Stimulated activated CD8-positive, alpha-beta memory T cell treated with anti-CD3 and anti-CD28 coated beads, Interleukin-4, amount 100 ng/mL, for 4 hours (primary cell): ENCODE data around the gene BARX2.

Experiments used
- DNase-seq, 2 donors: peaks; one replicate each; pipeline ENCODE4 v3.0.0-alpha.2; 2020; ENCODE audit warnings: low read depth in 2 of 2, low spot score in 1 of 2

BARX2 gene

DNA sequence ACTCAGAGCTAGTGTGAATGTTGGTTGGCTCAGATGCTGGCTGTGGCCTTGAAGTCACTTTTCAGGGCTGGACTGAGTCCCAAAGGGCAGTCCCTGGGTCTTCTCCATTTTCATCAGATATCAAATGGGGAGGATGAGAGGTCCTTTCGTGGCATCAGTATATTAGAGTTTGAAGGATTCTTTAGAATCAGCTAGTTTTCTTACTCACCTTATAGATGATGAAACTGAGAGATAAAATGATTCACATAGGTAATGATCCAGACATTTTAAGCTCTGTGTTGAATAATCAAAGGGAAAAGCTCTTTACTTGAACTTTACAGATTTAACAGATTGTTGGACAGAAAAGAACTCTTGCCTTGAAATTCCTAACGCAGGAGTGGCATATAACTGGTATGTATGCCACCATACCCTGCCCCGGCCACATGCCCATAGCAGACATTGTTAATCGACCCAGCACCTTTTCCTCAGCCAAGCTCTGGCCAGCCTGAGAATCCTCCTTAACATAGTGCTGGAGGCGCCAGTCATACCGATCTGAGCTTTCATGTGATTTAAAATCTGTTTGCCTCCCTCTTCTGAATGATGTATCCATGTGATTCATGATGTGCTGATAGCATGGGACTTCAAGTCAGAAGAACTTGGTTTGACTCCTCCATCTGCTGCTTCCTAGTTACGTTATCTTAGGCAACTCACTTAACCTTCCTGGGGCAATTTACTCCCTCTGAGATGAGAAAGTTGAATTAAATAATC is 60.0 kb downstream of the BARX2 start:
- no peak for DNase-seq

DNA sequence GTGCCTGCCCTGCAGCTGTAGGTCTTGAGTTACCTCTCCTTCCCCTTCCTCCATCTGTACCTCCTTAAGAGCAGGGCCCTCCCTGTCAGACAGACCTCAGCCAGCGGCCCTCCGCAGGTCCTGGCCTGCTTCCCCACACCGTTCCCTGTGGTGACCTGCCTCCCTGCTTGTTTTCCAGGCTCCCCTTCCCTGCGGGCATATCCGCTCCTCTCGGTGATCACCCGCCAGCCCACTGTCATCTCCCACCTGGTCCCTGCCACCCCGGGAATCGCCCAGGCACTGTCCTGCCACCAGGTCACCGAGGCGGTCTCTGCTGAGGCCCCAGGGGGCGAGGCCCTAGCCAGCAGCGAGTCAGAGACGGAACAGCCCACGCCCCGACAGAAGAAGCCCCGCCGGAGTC is 60.9 kb downstream of the BARX2 start:
- DNase-seq: no peak

DNA sequence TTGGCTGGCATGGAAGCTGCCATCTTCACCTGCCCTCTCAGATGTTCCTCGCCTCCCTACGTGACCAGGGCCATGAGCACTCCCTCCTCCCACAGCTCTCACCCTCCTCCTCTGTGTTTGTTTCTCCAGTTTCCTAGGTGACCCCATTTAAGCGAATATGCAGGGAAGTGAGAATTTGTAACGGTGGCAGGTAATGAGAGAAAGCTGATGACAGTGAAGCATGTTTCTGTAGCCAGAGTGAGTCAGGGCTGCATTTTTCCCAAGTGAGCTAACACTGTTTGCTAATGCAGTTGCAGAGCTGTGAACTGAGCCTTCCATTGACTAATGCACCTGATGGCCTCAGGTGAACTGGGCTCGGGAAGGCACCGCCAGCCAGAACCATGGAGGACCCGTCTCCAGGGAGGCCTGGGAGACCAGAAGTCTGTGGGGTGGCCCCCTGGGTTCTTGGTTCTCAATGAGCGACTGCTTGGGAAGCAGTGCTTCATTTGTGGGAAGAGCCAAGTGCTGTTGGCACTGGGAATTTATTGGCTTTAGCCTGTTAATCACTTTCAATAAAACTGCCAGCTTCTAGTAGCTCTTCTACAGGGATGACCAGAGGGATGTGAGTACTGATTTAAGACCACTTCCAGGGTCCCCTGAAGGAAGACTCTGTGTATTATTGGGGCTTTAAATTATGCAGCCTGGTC is 64.5 kb downstream of the BARX2 start:
- no peak for DNase-seq

DNA sequence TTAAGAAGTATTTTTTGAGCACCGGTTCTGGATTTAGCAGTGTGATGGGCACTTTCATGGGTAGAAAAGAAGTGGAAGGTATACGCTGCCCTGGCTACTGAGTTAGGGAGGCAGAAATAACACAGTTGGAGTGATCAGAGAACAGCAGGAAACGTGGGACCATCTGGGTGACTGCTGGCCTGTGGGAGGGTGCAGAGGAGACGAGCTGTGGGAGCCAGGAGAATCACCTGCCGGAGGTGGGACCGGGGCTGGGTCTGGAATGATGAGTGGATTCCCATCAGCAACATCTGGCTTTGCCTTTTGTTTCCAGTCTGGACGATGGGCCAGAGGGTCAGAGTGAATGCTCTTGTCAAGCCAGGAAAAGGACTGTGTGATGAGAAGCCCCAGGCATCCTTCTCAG is 66.5 kb downstream of the BARX2 start:
- no peak for DNase-seq

DNA sequence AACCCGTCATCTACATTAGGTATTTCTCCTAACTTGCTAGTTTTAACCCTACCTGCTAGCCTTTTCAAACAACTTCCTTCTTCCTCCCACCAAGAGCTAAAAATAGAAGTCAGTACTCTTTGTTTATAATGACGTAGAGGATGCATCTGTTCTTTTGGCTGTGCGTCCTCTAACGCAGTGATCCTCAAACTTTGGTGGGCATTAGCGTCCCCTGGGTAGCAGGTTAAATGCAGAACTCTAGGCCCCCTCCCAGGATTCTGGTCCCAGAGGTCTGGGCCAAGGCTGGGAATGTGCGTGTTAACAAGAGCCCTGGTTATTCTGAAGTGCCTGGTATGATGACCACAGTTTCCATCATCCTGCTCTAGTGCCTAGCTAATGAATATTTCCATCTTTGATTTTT is 67.6 kb downstream of the BARX2 start:
- DNase-seq: no peak

DNA sequence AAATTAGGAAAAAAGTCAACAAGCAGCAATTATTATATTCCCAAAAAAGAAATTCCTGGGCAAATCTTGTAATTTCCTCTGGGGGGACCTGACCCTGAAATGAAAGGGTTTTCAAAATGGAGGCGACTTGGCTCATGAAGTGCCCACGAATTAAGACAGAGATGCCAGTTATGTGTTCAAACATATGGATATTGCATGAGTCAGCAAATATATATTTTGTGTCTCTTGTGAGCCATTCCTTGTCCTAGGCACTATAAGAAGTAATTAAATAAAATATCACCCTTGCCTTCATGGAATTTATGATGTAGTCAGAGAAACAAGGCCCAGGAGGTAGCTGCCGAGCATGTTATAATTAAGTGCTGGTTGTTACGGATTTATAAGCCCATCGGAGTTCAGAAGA is 68.6 kb downstream of the BARX2 start:
- DNase-seq: no peak

DNA sequence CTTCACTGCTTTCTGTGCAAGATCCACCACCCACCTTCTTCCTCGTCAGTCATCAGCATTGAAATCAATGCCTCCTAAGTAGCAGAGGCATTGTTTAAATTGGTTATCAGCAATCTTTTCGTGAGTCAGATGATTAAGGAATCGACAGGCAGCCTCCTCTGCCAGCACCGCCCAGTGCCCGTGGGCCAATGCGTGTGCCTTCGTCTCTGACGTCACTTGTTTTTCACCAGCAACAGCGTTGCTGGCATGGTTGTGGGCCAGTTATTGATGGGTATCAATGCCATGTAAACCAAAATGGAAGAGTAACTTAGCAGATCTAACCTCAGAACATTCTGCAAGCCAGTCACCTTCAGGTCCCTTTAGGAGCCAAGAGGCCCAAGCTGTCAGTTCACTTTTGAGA is 69.6 kb downstream of the BARX2 start:
- DNase-seq: no peak

DNA sequence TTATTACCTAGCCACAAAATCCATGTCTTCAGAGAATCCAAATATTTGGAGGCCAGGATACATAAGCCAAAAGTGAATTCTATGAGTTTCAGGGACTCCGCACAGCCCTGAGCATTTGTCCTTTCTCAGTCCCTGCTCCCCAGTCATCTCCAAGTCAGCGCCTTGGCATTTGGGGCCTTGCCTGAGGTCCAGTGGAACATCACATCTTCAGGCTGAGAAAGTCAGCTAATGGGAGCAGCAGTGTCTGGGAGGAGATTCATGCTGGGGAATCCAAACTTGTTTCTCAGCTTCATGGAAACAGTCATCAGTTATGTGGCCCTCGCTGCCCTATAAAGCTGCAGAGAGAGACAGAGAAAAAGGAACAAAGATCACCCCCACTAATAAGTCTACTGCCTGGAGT is 70.9 kb downstream of the BARX2 start:
- no peak for DNase-seq

DNA sequence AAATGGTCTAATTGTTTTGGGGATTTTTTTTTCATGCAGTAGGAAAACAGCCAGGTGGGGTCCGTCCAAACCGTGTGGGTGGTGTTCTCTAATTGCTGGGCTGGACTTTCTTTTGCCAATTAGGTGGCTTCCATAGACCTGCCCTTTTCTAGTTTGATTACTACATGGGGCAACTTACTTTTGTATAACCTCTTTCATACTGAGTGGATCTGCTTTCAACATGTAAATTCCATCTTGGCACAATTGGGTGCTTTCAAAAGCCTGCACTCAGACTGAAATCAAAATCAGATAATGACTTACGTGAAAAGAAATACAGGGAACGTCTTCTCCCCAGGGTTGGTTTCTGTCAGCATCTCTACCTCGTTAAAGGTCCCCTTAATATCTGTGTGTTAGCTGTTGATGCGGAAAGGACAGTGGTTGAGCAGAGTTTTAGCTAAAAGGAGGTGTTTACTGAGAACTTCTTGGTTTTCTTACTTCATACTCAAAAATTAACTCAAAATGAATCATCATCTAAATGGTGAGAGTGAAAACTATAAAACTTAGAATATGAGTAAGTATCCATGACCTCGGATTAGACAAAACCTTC is 72.1 kb downstream of the BARX2 start:
- DNase-seq: no peak

DNA sequence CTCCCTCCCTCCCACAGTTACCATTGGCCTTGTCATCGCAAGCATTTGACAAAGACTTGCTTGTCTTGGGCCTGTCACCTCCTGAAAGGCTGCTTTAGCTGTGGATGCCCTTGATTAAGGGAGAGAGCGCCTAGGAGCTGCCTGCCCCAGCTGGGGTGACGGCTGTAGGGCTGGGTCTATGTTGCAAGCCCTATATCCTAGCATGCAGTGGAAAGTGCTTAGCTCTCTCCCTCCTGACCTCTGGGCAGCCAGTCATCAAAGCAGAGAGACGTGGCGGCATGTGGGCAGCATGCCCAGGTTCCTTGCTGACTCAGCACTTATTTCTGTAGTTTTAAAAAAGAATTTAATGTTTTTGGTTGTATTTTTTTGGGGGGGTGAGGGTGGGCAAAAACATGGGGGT is 75.9 kb downstream of the BARX2 start:
- DNase-seq: no peak

DNA sequence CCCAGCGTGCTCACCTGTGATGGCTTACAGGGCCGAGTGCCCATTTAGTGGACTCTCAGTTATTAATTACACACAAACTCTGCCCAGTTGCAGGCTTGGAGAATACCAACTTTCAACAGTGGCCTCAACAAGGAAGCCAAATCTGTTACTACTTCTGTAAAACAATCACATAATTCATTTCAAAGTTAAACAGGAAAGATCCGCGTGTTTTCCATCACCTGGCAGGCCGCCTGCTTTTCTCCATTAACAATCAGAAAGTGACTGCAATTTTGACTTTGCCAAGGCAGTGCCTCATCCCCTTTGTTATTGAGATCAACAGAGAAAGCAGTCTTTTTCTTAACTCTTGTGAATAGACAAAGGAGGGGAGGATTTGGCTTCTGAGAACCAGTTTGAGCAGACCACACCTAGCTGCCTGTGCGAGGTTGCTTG is 77.7 kb downstream of the BARX2 start:
- no peak for DNase-seq

DNA sequence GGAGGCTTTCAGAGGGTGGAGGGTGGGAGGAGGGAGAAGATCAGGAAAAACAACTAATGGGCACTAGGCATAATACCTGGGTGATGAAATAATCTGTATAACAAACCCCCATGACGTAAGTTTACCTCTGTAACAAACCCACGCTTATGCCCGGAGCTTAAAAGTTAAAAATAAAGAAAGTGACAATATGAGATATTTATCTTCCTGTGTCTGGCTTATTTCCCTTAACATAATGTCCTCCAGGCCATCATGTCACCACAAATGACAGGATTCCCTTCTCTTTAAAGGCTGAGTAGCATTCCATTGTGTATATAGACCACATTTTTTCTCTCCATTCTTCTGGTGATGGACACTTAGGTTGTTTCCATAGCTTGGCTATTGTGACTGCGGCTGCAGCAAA is 79.5 kb downstream of the BARX2 start:
- DNase-seq: no peak

DNA sequence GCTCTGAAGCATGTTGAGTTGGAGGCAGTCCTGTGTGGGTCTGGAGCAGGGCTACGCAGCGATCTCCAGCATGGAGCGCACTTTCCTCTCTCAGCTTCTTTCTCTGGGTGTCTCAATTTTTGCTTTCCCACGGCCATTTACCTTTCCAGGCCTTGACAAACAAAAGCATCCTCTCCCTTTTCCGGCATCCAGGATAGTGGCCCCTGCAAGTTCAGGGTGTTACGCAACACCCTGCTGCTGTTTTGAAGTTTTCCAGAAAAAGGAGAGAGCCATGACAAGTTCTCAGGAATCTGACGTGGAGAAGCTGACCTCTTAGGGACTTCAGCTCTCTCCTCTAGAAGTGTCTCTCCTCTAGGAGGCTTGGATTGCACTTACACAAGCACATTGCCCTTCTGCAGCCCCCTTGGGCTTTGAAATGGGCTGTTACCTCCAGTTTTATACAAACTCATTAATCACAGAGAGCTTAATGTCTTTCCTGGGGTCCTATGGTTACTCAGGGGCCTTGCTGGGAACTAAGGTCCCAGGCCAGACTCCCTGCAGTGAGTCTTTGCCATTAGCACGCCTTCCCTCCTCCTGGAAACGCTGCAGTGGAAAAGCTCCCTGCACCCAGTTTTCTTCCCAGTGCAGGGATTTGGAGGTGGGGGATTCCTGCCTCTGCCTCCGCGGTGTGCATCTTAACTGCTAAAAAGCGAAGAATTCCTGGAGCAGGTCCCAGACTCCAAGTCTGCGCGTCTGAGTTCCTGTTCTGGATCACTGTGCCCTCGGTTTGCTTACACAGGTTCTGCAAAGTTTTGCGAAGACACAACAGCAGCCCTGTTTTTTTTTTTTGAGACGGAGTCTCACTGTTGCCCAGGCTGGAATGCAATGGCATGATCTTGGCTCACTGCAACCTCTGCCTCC is 80.4 kb downstream of the BARX2 start:
- DNase-seq: no peak

DNA sequence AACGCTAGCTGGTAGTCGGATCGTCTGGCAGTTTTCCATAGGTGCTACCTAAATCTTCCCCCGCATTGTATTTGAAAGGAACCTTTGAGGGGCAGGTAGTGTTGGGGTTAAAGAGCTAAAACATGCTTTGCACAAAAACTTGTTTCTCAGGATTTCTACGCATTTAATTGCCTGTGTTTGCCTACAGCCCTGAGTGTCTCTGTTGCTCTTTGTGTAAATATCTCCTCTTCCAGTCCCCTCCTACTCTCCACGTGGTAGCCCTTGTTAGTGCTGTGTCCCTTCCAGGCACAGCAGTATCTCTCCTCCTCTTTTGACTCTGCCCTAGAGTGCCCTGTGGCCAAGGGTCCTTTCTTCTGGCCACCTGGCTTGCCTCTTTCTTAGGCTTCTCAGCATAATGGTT is 81.7 kb downstream of the BARX2 start:
- no peak for DNase-seq

DNA sequence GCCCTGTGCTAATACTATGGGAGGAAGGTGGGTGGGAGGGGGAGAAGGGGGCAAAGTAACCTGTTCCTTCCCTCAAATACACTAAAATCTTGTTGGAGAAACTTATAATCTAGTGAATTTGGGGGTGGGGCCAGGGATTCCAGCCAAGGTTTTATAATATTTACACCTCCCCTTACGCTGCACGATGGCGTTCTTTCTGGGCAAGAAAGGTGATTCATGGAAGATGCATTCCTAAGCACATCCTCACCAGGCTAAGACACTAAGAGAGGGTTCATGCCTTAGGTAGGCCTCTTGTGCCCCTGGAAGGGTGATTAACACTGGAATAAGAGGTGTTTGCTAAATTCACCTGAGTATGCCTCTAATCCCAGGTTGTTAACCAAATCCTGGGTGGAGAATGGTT is 82.6 kb downstream of the BARX2 start:
- no peak for DNase-seq

DNA sequence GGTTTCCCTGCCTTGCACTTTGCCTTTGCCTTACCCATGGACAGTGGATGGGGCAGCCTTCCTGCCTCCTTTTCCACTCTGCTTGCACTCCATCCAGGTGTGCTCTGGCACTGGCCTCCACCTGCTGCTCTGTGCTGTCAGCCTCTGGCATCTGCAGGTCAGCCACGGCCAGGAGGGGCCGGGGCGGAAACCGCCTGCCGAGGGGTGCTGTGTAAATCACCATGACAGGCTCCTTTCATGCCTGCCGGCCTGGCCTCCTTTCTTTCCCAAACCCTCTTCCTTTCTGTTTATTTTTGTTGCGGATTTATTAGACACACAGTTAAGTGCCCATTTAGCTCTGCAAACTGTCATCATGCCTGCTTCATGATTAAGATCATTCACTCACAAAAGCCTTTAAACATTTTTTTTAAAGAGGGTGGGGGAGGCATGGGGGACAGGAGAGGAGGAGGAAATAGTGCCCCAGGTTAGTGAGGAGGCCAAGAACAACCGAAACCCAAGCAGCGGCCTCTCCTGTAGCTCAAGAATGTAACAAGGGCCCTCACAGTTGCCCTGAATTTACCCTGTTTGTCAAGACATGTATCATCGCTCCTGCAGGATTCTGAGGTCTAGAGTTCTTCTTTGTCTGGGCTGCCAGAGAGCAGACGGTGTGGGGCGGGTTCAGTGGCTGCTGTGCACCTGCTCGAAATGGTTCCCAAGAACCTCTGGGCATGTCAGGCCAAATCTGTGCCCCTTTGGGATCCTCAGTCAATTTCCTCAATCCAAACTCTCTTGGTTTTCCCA is 83.3 kb downstream of the BARX2 start:
- no peak for DNase-seq

DNA sequence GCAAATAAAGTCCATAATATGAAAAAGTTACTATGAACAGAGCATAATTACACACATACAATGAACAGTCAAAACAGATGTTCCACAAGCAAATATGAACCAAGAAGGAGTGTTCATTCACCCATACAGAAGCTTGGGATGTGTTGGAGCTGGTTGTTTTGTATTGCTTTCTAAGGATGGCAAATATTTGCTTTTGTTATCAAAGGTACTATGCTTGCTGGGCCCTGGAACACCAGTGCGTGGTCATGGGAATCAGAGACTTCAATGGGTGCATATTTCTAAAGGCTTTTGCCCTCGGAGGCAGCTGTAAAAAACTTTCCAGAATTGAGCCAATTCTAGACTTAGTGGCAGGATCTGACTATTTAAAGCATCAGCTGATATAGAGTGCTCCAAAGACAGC is 85.1 kb downstream of the BARX2 start:
- DNase-seq: no peak

DNA sequence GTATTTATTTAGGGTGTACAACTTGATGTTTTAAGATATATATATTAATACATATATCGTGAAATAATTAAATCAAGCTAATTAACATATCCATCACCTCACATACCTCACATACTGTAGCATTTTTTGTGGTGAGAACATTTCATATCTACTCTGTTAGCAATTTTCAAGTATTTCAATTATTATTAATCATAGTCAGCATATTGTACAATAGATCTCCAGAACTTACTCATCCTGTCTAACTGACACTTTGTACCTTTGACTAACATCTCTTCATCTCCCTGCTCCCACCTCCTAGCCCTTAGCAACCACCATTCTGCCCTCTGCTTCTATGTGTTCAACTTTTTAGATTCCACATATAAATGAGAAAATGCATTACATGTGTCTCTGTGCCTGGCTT is 108.4 kb downstream of the BARX2 start:
- DNase-seq: no peak

DNA sequence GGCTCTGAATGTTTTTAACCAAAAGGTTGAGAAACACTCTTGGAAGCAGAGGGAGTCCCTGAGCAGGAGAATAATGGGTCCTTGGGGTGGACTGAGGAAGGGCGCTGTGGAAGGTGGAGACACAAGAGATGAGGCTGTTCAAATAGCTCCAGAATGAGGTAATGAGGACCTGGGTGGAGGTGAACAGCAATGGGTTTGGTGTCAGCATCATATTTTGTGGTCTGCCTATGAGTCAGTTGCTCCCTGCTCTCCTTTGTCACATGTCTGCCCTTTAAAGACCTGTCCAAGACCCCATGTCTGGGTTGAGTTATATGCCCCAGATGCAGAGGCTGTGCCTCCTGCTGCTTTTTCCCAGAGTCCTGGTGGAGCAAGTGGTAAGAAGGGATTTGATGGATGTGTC is 113.6 kb downstream of the BARX2 start:
- no peak for DNase-seq

DNA sequence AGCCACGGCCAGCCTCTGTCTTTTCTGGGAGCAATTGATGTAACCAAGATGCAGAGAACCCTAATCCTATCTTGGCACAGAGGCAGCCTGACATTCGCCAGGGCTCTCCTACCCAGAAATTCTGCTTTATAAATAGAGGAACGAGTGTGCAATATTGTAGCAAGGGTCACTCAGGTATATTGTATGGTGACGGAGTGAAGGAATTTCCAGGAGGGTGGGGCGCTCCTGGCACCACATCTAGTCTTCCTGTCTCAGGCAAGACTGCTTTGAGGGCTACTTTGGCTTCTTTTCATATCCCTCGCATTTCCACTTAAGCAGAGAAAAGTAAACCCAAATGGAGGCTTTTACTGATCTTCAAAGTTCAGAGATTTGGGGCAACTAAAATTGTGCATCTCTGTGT is 114.4 kb downstream of the BARX2 start:
- DNase-seq: no peak

DNA sequence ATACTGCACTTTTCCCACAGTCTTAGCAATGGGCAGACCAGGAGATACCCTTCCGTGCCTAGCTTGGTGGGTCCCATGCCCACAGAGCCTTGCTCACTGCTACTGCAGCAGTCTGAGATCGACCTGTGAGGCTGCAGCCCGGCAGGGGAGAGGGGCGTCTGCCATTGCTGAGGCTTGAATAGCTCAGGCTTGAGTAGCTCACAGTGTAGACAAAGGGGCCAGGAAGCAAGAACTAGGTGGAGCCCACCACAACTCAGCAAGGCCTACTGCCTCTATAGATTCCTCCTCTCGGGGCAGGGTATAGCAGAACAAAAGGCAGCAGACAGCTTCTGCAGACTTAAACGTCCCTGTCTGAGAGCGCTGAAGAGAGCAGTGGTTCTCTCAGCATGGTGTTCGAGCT is 118.1 kb downstream of the BARX2 start:
- DNase-seq: no peak
